Middle frontal gyrus (tissue), 1 donor: Measurements from ENCODE around the gene ATP1A3.
"Not testable (repeated sequence)": the region's sequence is repeated elsewhere in the genome, so short reads cannot be mapped to it uniquely, and the experiment has no call there.

Experiments used
- DNase-seq: peaks from one replicate; pipeline ENCODE4 v3.0.0-alpha.2; 2015; ENCODE audit warnings: low spot score; ENCODE audit errors: extremely low spot score

The ATP1A3 gene

DNA sequence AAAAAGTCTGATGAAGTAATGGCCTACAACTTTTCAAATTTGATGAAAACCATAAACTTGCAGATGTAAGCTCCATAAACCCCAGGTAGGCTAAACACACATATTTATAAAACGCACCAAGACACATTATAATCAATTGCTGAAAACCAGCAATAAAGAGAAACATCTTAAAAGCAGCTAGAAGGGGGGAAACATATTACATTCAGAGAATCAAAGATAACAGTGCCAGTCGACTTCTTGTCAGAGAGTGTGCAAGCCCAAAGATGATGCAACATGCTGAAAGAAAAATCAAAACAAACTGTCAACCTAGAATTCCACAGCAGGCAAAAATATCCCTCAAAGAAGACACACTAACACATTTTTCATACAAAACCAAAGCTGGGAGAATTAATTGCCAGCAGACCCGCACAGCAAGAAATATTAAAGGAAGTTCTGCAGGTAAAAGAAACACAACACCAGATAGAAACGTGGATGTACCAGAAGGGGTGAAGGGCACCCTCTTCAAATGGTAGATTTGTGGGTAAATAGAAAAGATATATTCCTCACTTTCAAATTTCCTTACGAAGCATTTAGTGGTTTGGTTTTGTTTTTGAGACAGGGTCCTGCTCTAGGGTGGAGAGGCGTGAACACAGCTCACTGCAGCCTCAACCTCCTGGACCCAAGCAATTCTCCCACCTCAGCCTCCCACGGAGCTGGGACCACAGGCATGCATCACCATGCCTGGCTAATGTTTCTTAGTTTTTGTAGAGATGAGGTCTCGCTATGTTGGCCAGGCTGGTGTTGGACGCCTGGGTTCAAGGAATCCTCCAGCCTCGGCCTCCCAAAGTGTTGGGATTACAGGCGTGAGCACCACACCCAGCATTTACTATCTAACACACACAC, 16.5 kb upstream of the ATP1A3 start:
- no peak for DNase-seq

DNA sequence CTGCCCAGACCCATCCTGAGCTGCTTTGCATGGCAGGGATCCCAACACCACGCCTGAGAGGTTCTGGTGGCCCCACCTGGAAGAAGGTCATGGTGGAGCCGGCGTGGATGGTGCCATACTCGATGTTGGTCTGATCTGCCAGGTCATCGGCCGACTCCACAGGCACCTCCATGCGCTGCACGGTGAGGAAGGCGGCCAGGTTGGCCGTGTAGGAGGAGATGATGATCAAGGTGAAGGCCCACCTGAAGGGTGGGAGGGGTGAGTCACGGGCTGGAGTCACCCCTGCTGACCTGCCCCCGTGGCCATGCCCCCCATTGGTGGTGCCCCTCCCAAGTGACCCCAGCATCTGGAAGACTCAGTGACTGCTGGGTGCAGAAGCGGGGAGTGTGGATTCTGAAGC, 12.5 kb upstream of the ATP1A3 start:
- no peak for DNase-seq

DNA sequence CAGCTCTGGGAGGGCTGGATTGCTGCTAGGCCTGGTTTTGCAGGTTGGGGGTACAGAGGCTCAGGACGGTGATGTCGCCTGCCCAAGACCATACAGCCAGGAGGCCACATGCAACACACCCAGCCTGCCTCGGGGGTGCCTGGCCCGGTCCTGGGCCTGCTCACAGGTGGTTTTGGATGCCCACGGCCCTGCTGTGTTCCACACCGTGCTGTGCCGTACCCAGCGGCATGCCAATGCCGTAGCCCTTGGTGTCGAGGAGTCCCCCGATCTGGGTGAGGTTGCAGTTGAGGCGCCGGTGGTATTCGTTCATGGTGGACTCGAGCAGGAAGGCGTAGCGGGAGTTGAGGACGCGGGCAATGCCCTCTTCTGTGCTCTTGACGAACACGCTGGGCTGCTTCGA, 11.5 kb upstream of the ATP1A3 start:
- DNase-seq, result no peak

DNA sequence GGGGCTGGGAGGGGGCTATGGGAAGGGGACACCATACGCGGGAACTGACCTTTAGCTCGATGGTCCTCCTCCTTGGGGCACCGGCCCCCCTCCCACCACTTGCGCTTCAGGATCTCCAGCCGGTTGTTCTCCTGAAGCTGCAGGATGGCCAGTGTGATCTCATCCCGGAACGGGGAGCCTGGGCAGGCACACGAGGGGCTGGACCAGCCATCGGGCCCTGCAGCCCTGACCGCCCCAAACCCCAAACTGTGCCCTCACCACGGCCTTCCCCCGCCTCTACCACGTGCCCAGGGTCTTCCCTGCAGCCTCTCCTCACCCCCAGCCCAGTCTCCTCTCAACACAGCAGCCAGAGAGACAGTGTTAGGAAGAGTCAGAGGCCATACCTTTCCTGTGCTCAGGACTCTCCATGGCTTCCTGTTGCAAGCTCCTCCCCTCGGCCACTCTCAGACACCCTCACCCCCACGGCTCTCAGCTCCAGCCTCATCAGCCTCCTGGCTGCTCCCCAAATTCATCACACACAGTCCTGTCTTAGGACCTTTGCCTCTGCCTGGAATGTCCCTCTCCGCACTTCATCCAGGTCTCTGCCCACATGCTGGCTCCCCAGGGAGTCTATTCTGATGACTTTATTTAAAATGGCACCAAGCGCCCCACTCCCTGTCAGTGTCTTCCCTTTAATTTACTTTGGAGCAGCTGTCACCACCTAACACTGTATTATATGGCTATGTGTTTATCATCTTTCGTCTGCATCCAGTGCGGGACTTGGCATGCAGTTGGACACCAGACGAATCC, 9.7 kb upstream of the ATP1A3 start:
- no peak for DNase-seq

DNA sequence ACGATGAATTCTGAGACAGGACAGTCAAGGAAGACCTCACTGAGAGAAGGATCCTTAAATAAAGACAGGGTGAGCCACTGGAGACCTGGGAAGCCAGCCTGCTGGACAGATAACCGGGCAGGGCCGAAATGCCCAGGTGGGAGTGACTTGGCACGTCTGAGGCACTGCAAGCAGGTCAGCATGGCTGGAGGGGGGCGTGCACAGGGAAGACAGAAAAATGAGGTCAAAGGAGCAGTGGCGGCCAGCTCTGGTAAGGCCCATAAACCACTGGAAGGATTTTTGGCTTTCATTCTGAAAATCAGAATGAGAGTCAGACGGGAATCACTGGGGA, 5.8 kb upstream of the ATP1A3 start:
- no peak for DNase-seq

DNA sequence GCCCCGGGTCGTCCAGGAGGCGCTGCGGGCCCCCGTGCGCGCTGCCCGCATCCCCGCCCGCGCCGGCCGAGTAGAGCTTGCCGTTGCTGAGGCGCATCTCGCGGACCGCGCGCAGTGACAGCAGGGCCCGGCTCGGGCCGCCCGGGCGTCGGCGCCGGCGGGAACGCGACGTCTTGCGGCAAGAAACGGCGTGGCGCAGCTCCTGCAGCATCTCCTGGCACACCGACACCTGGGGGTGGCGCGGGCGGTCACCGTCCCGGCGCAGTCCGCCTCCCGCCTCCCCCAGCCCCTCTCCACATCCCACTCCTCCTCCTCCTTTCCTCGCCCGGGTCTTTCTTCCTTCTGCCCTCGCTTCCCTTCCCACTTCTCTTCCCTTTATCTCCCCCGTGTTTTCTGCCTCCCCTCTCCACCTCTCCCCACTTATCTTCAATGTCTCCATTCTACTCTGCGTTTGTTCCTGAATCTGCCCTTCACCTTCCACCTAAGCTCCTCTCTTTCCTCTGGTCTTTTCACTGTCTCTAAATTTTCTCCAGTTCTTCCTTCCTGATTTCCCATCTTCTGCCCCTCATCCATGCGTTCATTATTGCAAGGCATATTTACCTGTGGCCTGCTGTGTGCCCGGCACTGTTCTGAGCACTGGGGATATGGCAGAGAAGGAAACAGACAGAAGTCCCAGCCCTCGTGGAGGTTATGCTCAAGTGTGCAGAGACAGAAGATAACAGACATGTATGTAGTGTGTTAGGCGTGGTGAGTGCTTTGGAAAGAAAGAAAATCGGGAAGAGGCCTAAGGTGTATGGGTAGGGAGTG, 5.2 kb upstream of the ATP1A3 start:
- no peak for DNase-seq

DNA sequence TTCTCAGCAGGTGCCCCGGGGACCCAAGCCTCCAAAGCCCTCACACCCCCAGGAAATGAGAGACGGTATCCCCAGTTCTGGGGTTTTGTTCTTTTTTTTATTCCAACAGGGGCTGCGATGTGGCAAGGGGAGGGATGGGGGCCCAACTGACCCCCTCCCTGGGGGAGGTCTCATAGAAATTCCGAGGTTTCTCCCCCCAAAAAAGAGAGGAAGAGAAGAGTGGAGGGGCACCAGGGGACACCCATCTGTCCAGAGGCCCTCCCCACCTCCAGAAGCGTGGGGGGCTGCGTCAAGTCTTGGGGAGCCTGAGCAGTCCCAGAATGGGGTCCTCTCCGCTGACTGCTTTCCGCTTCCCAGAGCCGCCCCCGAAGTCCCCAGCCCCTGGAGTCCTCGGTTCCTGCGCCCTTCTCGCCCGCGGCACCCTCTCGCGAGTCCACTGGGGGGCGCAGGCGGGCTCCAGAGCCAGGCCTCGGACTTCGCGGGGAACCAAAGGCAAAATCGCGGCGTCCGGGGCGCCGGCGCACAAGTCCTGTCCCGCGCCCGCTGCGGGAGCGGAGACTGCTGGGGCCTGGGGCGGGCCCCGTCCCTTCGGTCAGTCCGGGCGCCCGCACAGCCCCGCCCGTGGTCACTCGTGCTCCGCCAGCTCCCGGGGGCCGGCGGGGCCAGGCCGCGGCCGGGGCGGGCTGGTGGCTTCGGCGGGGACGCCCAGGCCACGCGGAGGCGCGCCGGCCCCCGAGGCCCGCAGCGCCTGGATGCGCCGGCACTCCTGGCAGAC, 4.4 kb upstream of the ATP1A3 start:
- DNase-seq, result no peak

DNA sequence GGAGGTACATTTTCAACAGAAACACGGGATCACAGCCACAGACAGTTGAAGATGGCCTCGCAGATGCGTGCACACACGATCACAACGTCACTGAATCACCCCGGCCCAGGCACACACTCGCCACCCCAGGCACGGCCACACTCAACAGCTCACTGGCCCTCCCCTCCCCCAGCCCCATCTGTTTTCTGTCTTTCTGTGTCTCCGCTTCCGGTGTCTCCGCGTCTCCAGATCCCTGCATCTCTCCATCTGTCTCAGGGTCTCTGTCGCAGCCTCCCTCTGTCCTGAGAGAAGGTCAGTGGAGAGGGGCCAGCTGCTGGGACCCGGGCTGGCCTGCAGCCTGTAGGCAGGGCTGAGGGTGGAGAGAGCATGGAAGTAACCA, 3.8 kb upstream of the ATP1A3 start:
- no peak for DNase-seq

DNA sequence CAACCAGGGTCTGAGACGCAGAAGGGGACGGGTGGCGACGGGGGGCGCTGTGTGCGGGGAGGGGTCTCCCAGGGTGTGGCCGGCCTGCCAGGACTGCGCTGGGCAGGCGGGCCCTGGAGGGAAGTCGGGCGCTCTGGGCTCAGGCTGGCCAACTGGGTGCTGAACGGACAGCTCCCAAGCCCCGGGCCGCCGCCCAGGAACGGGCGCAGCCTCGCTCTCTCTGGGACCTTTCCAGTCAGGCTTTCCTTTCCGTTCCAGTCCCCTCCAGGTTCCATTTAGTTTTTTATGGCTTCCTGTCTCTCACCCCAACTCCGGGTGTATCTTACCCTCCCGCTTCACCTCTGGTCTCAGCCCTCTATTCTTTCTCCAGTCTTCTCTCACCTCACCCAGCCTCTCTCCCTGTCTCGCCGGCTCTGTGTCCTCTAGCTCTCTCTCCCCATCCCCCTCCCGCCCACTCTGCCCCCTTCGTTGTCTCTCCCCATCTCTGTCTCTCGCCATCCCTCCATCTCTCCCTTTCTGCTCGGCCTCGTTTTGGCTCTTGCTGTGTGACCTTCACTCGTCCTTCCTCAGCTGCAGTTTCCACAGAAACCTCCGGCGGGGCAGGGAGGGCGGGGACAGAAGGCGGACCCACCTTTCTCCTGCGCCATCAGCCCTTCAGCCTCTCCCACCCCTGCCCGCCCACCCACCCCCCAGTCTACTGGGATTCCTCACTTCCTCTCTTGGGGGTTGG, 3.3 kb upstream of the ATP1A3 start:
- no peak for DNase-seq

DNA sequence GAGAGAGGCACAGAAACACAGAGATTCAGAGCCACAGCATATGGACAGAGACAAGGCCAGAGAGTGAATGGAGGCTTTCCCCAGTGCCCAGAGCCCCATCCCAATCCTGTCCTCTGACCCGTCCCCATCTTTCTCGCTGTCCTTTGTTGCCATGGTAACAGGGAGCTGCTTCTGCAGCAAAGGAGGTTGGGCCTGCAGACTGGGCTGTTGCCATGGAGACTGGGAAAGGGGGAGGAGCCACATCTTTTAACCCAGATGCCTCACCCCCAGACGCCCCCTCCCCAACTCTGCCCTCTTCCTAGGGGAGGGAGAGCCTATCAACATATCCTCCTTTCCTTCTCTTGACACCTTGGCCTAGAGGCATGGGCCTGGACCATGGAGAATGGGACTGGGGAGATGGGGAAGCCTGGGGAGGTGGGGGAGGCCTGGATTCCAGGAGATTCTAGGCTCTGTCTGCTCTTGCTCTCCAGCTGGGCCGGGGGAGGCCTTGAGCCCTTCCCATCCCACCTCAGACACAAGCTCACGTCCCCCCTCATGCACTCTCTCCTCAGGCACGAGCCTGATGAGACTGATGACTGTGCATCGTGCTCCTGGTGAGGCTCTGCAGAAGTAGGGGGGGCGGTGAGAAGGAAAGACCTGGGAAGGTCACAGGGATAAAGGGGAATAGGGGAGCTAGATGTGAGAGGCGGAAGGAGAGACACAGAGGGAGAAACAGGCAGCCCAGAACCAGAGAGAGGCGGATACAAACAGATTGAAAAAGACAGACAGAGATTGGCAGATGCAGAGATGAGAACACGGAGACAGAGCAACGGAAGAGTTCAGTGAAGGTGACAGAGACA, 2.1 kb upstream of the ATP1A3 start:
- no peak for DNase-seq

DNA sequence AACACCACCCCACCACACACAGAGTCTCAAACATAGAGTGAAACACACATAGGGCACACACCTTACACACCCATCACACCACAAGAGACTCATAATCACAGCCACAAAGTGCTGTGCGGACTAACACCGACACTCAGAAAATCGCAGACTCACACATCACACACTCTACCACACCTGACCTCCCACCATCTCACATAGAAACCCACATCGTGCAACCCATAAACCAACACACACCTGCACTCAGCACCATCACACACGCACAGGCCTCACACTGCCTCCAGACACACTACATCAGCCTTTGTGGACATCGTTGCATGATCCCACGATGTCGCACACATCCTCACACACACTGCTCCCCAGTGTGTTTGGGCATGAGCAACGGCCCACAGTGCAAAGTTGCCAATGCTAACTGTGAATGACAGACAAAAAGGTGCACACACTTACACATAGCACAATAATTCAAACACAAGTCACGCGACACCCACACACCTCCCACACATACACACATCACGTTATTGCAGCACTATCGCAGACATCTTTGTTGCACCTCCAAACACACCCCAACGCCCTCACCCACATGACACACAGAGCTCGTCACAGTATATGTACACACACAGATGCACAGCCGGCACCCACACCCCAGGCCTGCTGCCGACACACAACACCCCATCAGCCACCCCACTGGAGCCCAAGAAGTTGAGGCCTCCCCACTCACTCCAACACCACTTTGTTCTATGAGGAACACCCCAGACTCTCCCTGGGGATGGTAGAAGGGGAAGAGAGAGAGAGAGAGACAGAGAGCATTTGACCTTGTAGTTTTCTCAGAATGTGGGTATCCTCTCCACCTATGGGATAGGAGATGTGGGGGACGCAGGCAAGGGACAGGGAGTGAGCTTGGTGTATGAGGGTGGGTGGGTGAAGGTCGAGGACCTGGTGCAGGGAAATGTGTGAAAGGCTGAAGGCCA, 1.2 kb upstream of the ATP1A3 start:
- DNase-seq, result no peak

DNA sequence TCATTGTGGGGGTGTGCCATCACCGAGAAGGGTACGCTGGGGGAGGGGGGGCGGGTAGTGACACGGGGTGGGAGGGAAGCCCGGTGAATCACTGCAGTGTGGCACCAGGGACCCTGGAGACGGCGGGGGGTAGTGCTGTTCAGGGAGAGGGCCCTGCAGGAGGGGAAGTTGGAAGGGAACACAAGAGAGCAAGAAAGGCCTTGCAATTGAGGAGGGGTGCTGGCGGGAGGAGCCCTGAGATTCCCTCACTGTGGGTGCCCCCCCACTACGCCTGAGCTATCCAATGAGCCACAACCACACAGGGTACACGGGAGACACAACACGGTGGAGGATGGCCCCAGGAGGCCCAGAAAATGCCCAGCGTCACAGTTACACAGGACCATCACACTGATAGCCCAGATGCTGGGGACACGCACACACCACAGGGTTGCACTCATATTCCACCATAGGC, 516 bp upstream of the ATP1A3 start:
- DNase-seq, result no peak

DNA sequence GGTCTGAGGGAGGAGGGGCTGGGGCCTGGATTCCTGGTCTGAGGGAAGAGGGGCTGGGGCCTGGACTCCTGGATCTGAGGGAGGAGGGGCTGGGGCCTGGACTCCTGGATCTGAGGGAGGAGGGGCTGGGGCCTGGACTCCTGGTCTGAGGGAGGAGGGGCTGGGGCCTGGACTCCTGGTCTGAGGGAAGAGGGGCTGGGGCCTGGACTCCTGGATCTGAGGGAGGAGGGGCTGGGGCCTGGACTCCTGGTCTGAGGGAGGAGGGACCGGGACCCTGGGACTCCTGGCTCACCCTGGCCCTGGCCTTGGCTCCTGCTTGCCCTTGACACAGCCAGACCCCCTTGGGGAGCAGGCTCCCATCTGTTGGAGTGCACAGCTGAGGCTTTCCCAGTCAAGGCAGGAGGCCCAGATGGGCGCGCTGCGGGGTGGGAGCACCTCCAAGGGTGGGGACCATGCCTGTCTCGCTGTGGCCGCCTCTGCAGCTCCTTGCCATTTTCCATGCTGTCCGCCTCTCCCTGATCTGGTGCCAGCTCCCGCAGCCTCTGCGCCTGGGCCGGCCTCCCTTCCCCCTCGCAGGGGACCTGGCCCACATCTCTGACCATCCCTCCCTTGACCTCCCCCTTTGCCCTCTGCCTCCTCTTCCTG, 2.0 kb downstream of the ATP1A3 start:
- DNase-seq, result not testable (repeated sequence)

DNA sequence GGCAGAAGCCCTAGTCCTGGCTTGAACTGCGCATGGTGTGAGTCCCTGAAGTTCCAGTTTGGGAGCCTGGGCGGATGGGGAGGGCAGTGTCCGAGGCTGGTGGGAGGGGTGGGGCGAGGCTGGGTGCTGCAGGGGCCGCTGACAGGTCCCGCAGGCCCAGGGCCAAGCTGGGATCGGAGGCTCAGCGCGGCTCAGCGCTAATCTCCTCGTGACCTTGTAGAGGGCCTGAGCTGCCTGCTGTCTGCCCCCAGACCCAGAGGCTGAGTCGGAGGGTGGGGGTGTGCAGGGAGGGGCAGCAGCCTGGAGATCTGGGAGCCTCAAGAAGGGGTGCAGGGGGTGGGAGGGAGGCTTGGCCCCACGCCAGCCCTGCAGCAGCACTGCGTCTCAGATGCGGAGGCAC, 3.0 kb downstream of the ATP1A3 start:
- DNase-seq, result no peak

DNA sequence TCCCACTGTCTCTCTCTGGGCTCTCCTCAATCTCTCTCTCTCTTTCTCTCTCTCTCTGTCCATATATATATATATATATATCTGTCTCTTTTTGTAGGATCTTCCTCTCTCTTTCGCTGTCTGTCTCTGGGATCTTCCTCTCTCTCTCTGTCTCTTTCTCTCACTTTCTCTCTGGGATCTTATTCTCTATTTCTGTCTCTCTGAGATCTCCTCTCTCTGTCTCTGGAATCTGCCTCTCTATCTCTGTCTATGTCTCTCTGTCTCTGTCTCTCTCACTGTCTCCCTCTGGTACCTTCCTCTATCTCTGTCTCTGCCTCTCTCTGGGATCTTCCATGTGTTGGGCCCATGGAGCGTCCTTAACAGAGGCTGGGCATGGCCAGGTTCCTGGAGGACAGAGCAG, 3.4 kb downstream of the ATP1A3 start:
- DNase-seq, result no peak

DNA sequence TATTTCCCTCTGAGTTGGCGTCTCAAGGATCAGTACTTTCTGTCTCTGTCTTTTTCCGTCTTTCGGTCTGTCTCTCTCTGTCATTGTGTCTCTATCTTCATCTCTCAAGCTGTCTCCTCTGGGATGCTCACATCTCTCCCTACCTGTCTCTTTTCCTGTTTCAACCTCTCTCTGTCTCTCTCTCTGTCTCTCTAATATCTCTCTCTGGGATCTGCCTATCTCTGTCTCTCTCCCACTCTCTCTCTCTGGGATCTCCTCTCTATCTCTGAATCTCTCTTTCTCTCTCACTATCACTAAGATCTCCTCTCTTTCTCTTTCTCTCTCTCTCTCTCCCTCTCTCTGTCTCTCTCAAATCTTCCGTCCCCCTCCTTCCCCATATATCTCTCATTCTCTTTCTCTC, 4.0 kb downstream of the ATP1A3 start:
- DNase-seq, result no peak

DNA sequence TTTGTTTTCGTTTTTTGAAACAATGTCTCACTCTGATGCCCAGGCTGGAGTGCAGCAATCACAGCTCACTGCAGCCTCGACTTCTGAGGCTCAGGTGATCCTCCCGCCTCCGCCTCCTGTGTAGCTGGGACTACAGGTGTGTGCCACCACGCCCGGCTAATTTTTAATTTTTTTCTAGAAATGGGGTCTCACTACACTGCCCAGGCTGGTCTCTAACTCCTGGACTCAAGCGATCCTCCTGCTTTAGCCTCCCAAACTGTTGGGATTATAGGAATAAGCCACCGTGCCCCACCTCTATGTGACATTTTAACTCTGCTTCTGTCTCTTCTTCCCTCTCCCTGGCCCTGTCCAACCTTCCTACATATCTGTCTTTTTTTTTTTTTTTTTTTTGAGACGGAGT, 5.1 kb downstream of the ATP1A3 start:
- DNase-seq, result no peak
